OCI-LY7 (cell line): Measurements from ENCODE around the gene PPP4R4. TPM values are rescaled to one million over a fixed set of nuclear protein-coding genes. Genes with fewer than 3 reads are reported as not detected.

Experiments used
- BruUV-seq: library from RNA; stranded (reverse); fragments of 400-500 nt; replicated peaks from 2 replicates; lab custom pipeline; 2021; lab: Mats Ljungman, UMichigan
- CTCF ChIA-PET: fragments of 300-600 bp; sonication (Branson Sonifier 250); formaldehyde crosslinking; loops from one replicate; lab custom pipeline; 2022; ENCODE audit warnings: antibody characterized with exemption; ENCODE audit not compliant: unreplicated experiment; lab: Charles Lee
- POLR2A ChIA-PET: fragments of 300-600 bp; sonication (Branson Sonifier 250); formaldehyde crosslinking; loops from one replicate; lab custom pipeline; 2022; ENCODE audit warnings: antibody characterized with exemption; lab: Charles Lee
- DNase-seq: peaks from one replicate; pipeline ENCODE4 v3.0.0-alpha.2; 2015; ENCODE audit warnings: low spot score
- H2AFZ ChIP-seq: fragments of 200-600 bp; sonication (generic), shearing (Covaris generic); 2 replicates; pipeline ENCODE4 v1.6.1; 2014; ENCODE audit warnings: mild to moderate bottlenecking, antibody characterized with exemption, low read length, moderate library complexity
- H3K27ac ChIP-seq: fragments of 200-600 bp; sonication (generic); 2 replicates; pipeline ENCODE4 v1.5.1; 2014; ENCODE audit warnings: mixed run types, low read depth, mild to moderate bottlenecking, moderate library complexity, low read length, inconsistent platforms; ENCODE audit not compliant: poor library complexity, severe bottlenecking
- H3K36me3 ChIP-seq: fragments of 200-600 bp; sonication (generic); 2 replicates; pipeline ENCODE4 v1.6.1; 2014; ENCODE audit warnings: mild to moderate bottlenecking, antibody characterized with exemption, low read length, moderate library complexity, mixed read lengths; ENCODE audit not compliant: insufficient read depth
- H3K4me1 ChIP-seq: fragments of 200-600 bp; sonication (generic); 2 replicates; pipeline ENCODE4 v1.5.1; 2014; ENCODE audit warnings: mild to moderate bottlenecking, low read length; ENCODE audit not compliant: insufficient read depth, poor library complexity, severe bottlenecking
- H3K4me2 ChIP-seq: fragments of 200-600 bp; sonication (generic); 2 replicates; pipeline ENCODE4 v1.6.1; 2014; ENCODE audit warnings: mild to moderate bottlenecking, low read length
- H3K4me3 ChIP-seq: fragments of 200-600 bp; sonication (generic); 2 replicates; pipeline ENCODE4 v1.5.1; 2014; ENCODE audit warnings: mild to moderate bottlenecking, low read depth, low read length; ENCODE audit not compliant: poor library complexity, severe bottlenecking
- H3K79me2 ChIP-seq: fragments of 200-600 bp; sonication (generic); 2 replicates; pipeline ENCODE4 v1.6.1; 2016; ENCODE audit warnings: low read depth, mild to moderate bottlenecking, low read length, moderate library complexity, mixed read lengths; ENCODE audit not compliant: insufficient read depth
- H3K9me2 ChIP-seq: fragments of 200-600 bp; sonication (generic); 2 replicates; pipeline ENCODE4 v1.6.1; 2016; ENCODE audit warnings: mild to moderate bottlenecking, low read length, mixed read lengths; ENCODE audit not compliant: insufficient read depth
- H3K9me3 ChIP-seq: fragments of 200-600 bp; sonication (generic); 2 replicates; pipeline ENCODE4 v1.6.1; 2014; ENCODE audit warnings: mild to moderate bottlenecking, mixed run types, low read length, mixed read lengths
- H4K20me1 ChIP-seq: fragments of 200-600 bp; sonication (generic); 2 replicates; pipeline ENCODE4 v1.6.1; 2014; ENCODE audit warnings: mild to moderate bottlenecking, antibody characterized with exemption, low read length, moderate library complexity, mixed read lengths; ENCODE audit not compliant: insufficient read depth
- EZH2phosphoT487 ChIP-seq: fragments of 200-600 bp; sonication (generic); IDR thresholded peaks from 2 replicates; pipeline ENCODE4 v1.6.1; 2018; ENCODE audit warnings: low read depth, borderline replicate concordance, mild to moderate bottlenecking, mixed run types, antibody characterized with exemption, low read length, moderate library complexity, mixed read lengths
- intact Hi-C: fragments of 100-400 bp; cut with micrococcal nuclease; formaldehyde crosslinking; loops from one replicate; pipeline ENCODE4 v1.10.0; 2022; ENCODE audit not compliant: unreplicated experiment
- total RNA-seq, 2 experiments: library from RNA; depleted of rRNA in 1 of 2; stranded (reverse); fragments of >200 nt in 1 of 2; shearing (Covaris generic) in 1 of 2; gene quantifications; 2 replicates each; pipeline ENCODE4 v1.2.3, GENCODE V29; 2014 to 2022
- TF ChIP-seq, protein P1 (sequence below): fragments of 200-600 bp; sonication (generic); conservative IDR thresholded peaks from 2 replicates; pipeline ENCODE4 v1.5.1; 2014; ENCODE audit warnings: mild to moderate bottlenecking, antibody characterized with exemption, low read length, moderate library complexity, mixed read lengths

PPP4R4 gene
- total RNA-seq, 2 experiments from 2014 or later, result 0.54 to 0.93 TPM

DNA sequence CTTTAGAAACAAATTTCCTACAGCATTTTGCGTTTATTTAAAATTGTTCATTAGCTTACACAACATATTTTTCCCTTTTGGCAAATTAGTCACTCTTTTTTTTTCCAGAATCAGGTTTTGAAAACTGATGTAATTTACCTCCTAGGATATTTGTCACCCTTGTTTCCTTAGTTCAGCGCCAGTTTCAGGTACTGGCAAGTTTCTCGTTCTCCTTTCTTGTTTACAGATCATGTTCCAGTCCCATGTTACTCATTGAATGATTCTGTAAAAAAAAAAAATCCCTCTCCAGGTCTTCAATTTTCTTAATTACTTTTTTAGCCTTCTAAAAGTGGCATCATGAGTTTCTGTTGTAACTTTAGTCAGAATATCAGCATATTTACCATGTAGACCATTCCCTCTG lies 2.7 kb downstream of the PPP4R4 start:
- Histone ChIP-seq H3K9me2 (no peaks in the 10 kb centered on the region), H3K4me3 (no peak overlapping the region), H2AFZ (no peak overlapping the region), H3K4me2 (no peak overlapping the region), H4K20me1 (no peaks in the 10 kb centered on the region), H3K79me2 (no peaks in the 10 kb centered on the region), H3K9me3 (no peaks in the 10 kb centered on the region), H3K4me1 (peaks cover 6% of the 10 kb centered on the region), H3K27ac (no peak overlapping the region), H3K36me3 (no peaks in the 10 kb centered on the region)
- TF ChIP-seq, protein P1, sequence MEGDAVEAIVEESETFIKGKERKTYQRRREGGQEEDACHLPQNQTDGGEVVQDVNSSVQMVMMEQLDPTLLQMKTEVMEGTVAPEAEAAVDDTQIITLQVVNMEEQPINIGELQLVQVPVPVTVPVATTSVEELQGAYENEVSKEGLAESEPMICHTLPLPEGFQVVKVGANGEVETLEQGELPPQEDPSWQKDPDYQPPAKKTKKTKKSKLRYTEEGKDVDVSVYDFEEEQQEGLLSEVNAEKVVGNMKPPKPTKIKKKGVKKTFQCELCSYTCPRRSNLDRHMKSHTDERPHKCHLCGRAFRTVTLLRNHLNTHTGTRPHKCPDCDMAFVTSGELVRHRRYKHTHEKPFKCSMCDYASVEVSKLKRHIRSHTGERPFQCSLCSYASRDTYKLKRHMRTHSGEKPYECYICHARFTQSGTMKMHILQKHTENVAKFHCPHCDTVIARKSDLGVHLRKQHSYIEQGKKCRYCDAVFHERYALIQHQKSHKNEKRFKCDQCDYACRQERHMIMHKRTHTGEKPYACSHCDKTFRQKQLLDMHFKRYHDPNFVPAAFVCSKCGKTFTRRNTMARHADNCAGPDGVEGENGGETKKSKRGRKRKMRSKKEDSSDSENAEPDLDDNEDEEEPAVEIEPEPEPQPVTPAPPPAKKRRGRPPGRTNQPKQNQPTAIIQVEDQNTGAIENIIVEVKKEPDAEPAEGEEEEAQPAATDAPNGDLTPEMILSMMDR, result no peak
- no peak for TF ChIP-seq EZH2phosphoT487
- BruUV-seq, result no TSS peak
- ChIA-PET CTCF (no interaction called here), POLR2A (no interaction called here)
- intact Hi-C loops, result no loop called here
- no peak for DNase-seq

DNA sequence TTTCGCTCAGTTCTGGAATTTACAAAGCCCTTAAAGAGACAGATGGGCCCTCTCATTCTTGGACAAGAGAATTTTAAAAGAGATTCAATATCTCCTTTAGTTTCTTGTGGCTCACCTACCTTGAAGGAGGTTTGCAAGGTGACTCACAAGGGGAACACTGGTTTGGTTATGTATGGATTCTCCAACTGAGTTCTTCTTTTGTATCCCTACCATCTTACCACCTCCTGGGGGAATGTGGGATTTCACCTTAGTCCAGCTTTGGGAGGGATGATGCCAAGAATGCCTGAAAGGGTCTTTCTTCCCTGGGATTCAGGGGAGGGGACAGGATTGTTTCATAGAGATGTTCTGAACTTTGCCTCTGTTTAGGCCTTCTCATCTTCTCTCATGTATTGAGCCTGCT lies 3.7 kb downstream of the PPP4R4 start:
- no peak for TF ChIP-seq EZH2phosphoT487
- POLR2A ChIA-PET, result no interaction called here
- Histone ChIP-seq H3K36me3 (no peaks in the 10 kb centered on the region), H2AFZ (no peak overlapping the region), H3K9me2 (no peaks in the 10 kb centered on the region), H4K20me1 (no peaks in the 10 kb centered on the region), H3K4me2 (no peak overlapping the region), H3K4me3 (no peak overlapping the region), H3K4me1 (peaks cover 4% of the 10 kb centered on the region), H3K79me2 (no peaks in the 10 kb centered on the region), H3K9me3 (no peaks in the 10 kb centered on the region), H3K27ac (no peak overlapping the region)
- intact Hi-C loops, result no loop called here
- BruUV-seq, result no TSS peak
- CTCF ChIA-PET, result no interaction called here
- no peak for DNase-seq

DNA sequence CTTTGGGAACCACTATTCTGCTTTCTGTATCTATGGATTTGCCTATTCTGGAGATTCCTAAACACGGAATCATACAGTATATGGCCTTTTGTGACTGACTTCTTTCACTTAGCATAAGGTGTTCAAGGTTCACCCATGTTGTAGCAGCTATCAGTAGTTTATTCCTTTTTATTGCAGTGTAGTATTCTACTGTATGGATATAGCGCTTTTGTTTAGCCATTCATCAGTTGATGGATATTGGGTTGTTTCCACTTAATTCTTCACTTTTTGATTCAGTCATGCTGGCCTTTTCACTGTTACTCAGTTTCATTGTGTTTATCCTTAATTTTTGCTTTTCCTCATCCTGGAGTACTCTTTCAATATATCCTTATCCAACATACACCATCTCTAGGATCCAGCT lies 5.1 kb downstream of the PPP4R4 start:
- ChIA-PET CTCF (no interaction called here), POLR2A (interaction anchor here (2.0 kb wide), 1 partner anchor 43 kb away, joined by 6 read pairs; no protein-coding TSS in a partner anchor)
- Histone ChIP-seq H3K79me2 (no peaks in the 10 kb centered on the region), H3K27ac (no peak overlapping the region), H3K36me3 (no peaks in the 10 kb centered on the region), H2AFZ (no peak overlapping the region), H4K20me1 (no peaks in the 10 kb centered on the region), H3K9me2 (no peaks in the 10 kb centered on the region), H3K4me1 (no peaks in the 10 kb centered on the region), H3K4me3 (no peak overlapping the region), H3K4me2 (no peak overlapping the region), H3K9me3 (no peaks in the 10 kb centered on the region)
- no TSS peak for BruUV-seq
- TF ChIP-seq, protein P1, result no peak
- no peak for TF ChIP-seq EZH2phosphoT487
- intact Hi-C loops, result no loop called here
- no peak for DNase-seq
